Naive thymus-derived CD8-positive, alpha-beta T cell (primary cell): ENCODE results near the gene STUM. TPM values are rescaled to one million over a fixed set of nuclear protein-coding genes. Genes with fewer than 3 reads are reported as not detected.

ENCODE experiments used
- ATAC-seq, 2 donors: fragments of 150-1000 bp; cut with Tn5 transposase in 1 of 2; sonication (Bioruptor Pico), chemical (Tn5 transposase) in 1 of 2; 1 replicate in 1 of 2; 2 replicates in 1 of 2; pipeline ENCODE4 v1.10.0; 2021; ENCODE audit warnings: mild to moderate bottlenecking in 2 of 2, moderate library complexity in 2 of 2
- POLR2A ChIA-PET: fragments of 350-600 bp; sonication (Branson Sonifier 250); formaldehyde crosslinking; loops from one replicate; lab custom pipeline; 2021; ENCODE audit warnings: antibody characterized with exemption; lab: Charles Lee
- DNase-seq, 10 donors: peaks; one replicate each; pipeline versions ENCODE4 v3.0.0 to v3.0.0-alpha.2; 2020 to 2022
- H3K27ac Mint-ChIP-seq, 10 donors: one replicate each; pipeline ENCODE4 v1.8.0; 2020 to 2022; ENCODE audit warnings: mild to moderate bottlenecking in 10 of 10, mixed read lengths in 10 of 10, moderate library complexity in 4 of 10, inconsistent platforms in 1 of 10
- H3K27me3 Mint-ChIP-seq, 5 donors: one replicate each; pipeline ENCODE4 v1.8.0; 2021 to 2022; ENCODE audit warnings: mixed read lengths in 5 of 5
- H3K36me3 Mint-ChIP-seq, 3 donors: one replicate each; pipeline ENCODE4 v1.8.0; 2020 to 2022; ENCODE audit warnings: mixed read lengths in 3 of 3, mild to moderate bottlenecking in 2 of 3, inconsistent platforms in 1 of 3
- H3K4me1 Mint-ChIP-seq, 4 donors: one replicate each; pipeline ENCODE4 v1.8.0; 2021 to 2022; ENCODE audit warnings: mixed read lengths in 4 of 4
- H3K4me3 Mint-ChIP-seq, 10 donors: one replicate each; pipeline ENCODE4 v1.8.0; 2020 to 2022; ENCODE audit warnings: mild to moderate bottlenecking in 10 of 10, mixed read lengths in 10 of 10, moderate library complexity in 6 of 10, inconsistent platforms in 1 of 10
- H3K9me3 Mint-ChIP-seq, 9 donors: one replicate each; pipeline ENCODE4 v1.8.0; 2020 to 2022; ENCODE audit warnings: mixed read lengths in 9 of 9, mild to moderate bottlenecking in 3 of 9, inconsistent platforms in 1 of 9, moderate library complexity in 1 of 9
- polyA plus RNA-seq, 3 donors: library from polyadenylated mRNA; unstranded; fragments of 300-500 nt; fragmentation: Illumina TruSeq; gene quantifications; one replicate each; pipeline ENCODE4 v1.2.3, GENCODE V29; 2021
- total RNA-seq, 8 experiments: library from RNA in 2 of 8; stranded (reverse) in 2 of 8; gene quantifications; one replicate each; pipeline ENCODE4 v1.2.3 and lab custom pipeline; 2021 to 2026

STUM gene
- total and polyA plus RNA-seq, 5 experiments from 2014 or later, result 0.14 to 0.65 TPM; not detected in 3

DNA sequence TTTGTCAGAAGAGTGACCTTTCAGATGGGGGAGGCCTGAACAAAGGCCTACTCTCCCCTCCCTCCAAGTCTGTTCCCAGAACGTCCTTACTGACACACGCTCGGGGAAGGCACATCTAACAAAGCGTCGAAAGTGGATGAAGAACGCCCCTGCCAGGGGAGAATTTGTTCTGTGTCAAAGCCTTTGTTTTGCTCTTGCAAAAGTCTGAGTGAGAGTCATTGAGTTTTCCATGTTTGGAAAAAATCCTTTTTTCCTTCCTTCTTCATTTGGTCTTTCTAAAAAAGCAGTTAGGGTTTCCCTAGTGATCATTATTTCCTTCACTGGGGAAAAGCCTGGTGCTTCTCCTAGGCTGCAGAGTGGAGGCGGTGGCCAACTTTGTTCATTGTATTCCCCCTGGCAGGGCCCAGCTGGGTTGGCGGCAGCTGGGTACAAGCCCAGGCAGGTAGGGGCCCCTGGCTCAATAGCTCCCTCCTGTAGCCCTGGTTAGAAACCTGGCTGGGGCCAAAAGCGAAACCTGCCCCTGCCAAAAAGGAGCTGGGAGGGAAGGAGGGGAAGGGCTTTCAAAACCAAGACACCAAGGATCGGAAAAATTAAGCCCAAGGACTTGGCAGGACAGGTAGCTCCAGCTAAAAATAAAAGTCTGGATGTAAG is 109.5 kb downstream of the STUM start:
- Mint-ChIP-seq H3K27me3 (no peaks in the 10 kb centered on the region), H3K9me3 (no peaks in the 10 kb centered on the region), H3K36me3 (peaks cover 0 to 29% (median 0%) of the 10 kb centered on the region in 3 donors), H3K4me3 (peak overlapping the region in 9 of 10 donors; percentile 6 to 92 (median 58)), H3K4me1 (peaks cover 0 to 53% (median 0%) of the 10 kb centered on the region in 4 donors), H3K27ac (no peak overlapping the region)
- DNase-seq (peak in 1 of 10 donors; percentile 15), ATAC-seq (no peak)
- POLR2A ChIA-PET, result interaction anchor here (0.7 to 33.5 kb wide), 6 partner anchors 5 to 81 kb away, joined by 3 to 613 read pairs (median 4); partner anchors contain the start of gene ITPKB

- Mint-ChIP-seq H3K4me3 (peak overlapping the region in 7 of 10 donors; percentile 48 to 92 (median 63)), H3K4me1 (peaks cover 0 to 52% (median 0%) of the 10 kb centered on the region in 4 donors), H3K27ac (peak overlapping the region in 1 of 10 donors; percentile 97), H3K9me3 (no peaks in the 10 kb centered on the region), H3K27me3 (no peaks in the 10 kb centered on the region), H3K36me3 (peaks cover 0 to 30% (median 0%) of the 10 kb centered on the region in 3 donors)
- POLR2A ChIA-PET, result interaction anchor here (0.7 to 33.5 kb wide), 8 partner anchors 5 to 80 kb away, joined by 3 to 613 read pairs (median 4); partner anchors contain the start of gene ITPKB
- peak in 1 of 10 donors; percentile 57 for DNase-seq
- ATAC-seq, result no peak
These were observed 110.1 kb downstream of the STUM start for GRCh38 chr1:226658546-226659125.

Other genes with a start within 250 kb of the STUM start
- gene LIN9, start 239.6 kb upstream of the STUM start, total RNA-seq, result 1 to 10 TPM; 8.2 to 8.7 TPM
- 1 to 10 TPM; 3.6 to 4.2 (median 4.1) TPM for gene LIN9, start 239.6 kb upstream of the STUM start, polyA plus RNA-seq
- 100 to 1,000 TPM; 102 to 103 TPM for gene PARP1, start 140.7 kb upstream of the STUM start, total RNA-seq
- 100 to 1,000 TPM in 2 of 3 donors, 10 to 100 TPM in 1; 98.6 to 128 (median 121) TPM for gene PARP1, start 140.7 kb upstream of the STUM start, polyA plus RNA-seq
- 100 to 1,000 TPM; 177 to 185 TPM for gene ITPKB, start 190.5 kb downstream of the STUM start, total RNA-seq
- gene ITPKB, start 190.5 kb downstream of the STUM start, polyA plus RNA-seq, result 10 to 100 TPM; 72.3 to 74.3 (median 73.0) TPM